ENCODE data around the gene TMEM59L. TPM values are rescaled to one million over a fixed set of nuclear protein-coding genes. Genes with fewer than 3 reads are reported as not detected.

Gene TMEM59L
- total and polyA plus RNA-seq, 2 of the 4 experiments (the other 2 are of a cell fraction) = under 0.01 to 5.9 TPM

GRCh38 chr19:18668252-18668631 lies 55.6 kb downstream of the TMEM59L start:
- H2AK9ac ChIP-seq (replicated peaks; ENCODE audit: low read depth, low read length, poor library complexity) = no peak overlapping the region
- H3K9me3 ChIP-seq (ENCODE audit: control insufficient read depth, insufficient read depth, low read length) = no peaks in the 10 kb centered on the region
- no TSS peak for BruUV-seq (replicated peaks)
- peaks cover 14% of the 10 kb centered on the region for H3K4me1 ChIP-seq (ENCODE audit: control insufficient read depth, insufficient read depth, low read length)
- dilution Hi-C loops (cut with HindIII; ENCODE audit: low sequenced_read_pairs, unreplicated experiment) = no loop called here
- H2BK120ac ChIP-seq (ENCODE audit: low read depth, low read length) = no peak overlapping the region
- H4K91ac ChIP-seq (ENCODE audit: insufficient read depth, low read depth, low read length) = no peak overlapping the region
- peaks cover 5 to 12% of the 10 kb centered on the region in 2 experiments; a peak in 2 of 4 replicates for H3K79me1 ChIP-seq (ENCODE audit: low read depth in 1 of 2, low read length in 2 of 2)
- POLR2A ChIA-PET (ENCODE audit: unreplicated experiment) = no interaction called here
- H3K9ac ChIP-seq (ENCODE audit: low read depth, low read length) = no peak overlapping the region
- H3K14ac ChIP-seq (replicated peaks; ENCODE audit: low read depth, low read length) = no peak overlapping the region
- H3K4me2 ChIP-seq (ENCODE audit: low read depth, low read length) = no peak overlapping the region
- no peak overlapping the region for H3K4me3 ChIP-seq (ENCODE audit: insufficient read depth, low read depth, low read length)
- in situ Hi-C loops (cut with MboI; ENCODE audit: low sequenced_read_pairs) = no loop called here
- H3K36me3 ChIP-seq (ENCODE audit: control insufficient read depth, insufficient read depth, low read length) = peaks cover 26% of the 10 kb centered on the region
- H4K8ac ChIP-seq (ENCODE audit: low read depth in 2 of 2, low read length in 2 of 2) = no peak overlapping the region
- H3K23ac ChIP-seq (ENCODE audit: low read depth, low read length) = no peak overlapping the region
- peaks cover 5% of the 10 kb centered on the region; the same call in 1 of the 2 replicates for H4K20me1 ChIP-seq (ENCODE audit: insufficient read depth, low read length)
- ATAC-seq (ENCODE audit: low read depth) (no peak), DNase-seq (no peak)
- intact Hi-C loops (cut with micrococcal nuclease) = no loop called here
- H2AFZ ChIP-seq (replicated peaks; ENCODE audit: low read length, poor library complexity) = no peak overlapping the region
- H3K27ac ChIP-seq (ENCODE audit: insufficient read depth, low read length) = no peak overlapping the region
- no peak overlapping the region for H2BK5ac ChIP-seq (ENCODE audit: low read depth, low read length, poor library complexity, severe bottlenecking)
- TF ChIP-seq RCOR1 (IDR thresholded peaks at IDR 0.05; ENCODE audit: insufficient replicate concordance, low read length) (no peak), CTCF (conservative IDR thresholded peaks at IDR 0.05; ENCODE audit: low read depth, low read length) (no peak), RAD21 (IDR thresholded peaks at IDR 0.05; ENCODE audit: low read length) (no peak), USF2 (IDR thresholded peaks at IDR 0.05; ENCODE audit: low read depth, low read length) (no peak), ELK1 (IDR thresholded peaks at IDR 0.05; ENCODE audit: borderline replicate concordance, low read depth, low read length) (no peak), NFE2L2 (IDR thresholded peaks at IDR 0.05; ENCODE audit: low read depth, low read length) (no peak), CEBPB (IDR thresholded peaks at IDR 0.05; ENCODE audit: low read depth, low read length) (no peak), CHD1 (IDR thresholded peaks at IDR 0.05; ENCODE audit: low read depth, low read length) (no peak), BHLHE40 (IDR thresholded peaks at IDR 0.05; ENCODE audit: low read depth, low read length) (no peak), SMC3 (IDR thresholded peaks at IDR 0.05; ENCODE audit: low read depth, low read length) (no peak), POLR2A (IDR thresholded peaks at IDR 0.05; ENCODE audit: low read depth, low read length) (no peak), MXI1 (IDR thresholded peaks at IDR 0.05; ENCODE audit: borderline replicate concordance, low read depth, low read length) (no peak), FOS (IDR thresholded peaks at IDR 0.05; ENCODE audit: low read depth, low read length) (no peak), MAZ (IDR thresholded peaks at IDR 0.05; ENCODE audit: borderline replicate concordance, low read depth, low read length) (no peak), MAFK (IDR thresholded peaks at IDR 0.05; ENCODE audit: low read depth, low read length) (no peak), RFX5 (IDR thresholded peaks at IDR 0.05; ENCODE audit: low read depth, low read length) (no peak)
- H3K56ac ChIP-seq (ENCODE audit: extremely low read depth, insufficient read depth, low read length) = no peak overlapping the region
- no peak overlapping the region for H2BK20ac ChIP-seq (ENCODE audit: low read depth, low read length)
- no peak overlapping the region for H3K4ac ChIP-seq (ENCODE audit: low read depth, low read length)
- H3K18ac ChIP-seq (ENCODE audit: low read depth, low read length) = no peak overlapping the region
- no peak overlapping the region for H2BK15ac ChIP-seq (ENCODE audit: low read depth, low read length)
- CTCF ChIA-PET = no interaction called here
- H3K9me1 ChIP-seq (ENCODE audit: insufficient read depth, low read length) = peaks cover 3% of the 10 kb centered on the region; the same call in 1 of the 2 replicates
- no peak overlapping the region for H2AK5ac ChIP-seq (ENCODE audit: low read depth, low read length)
- no peaks in the 10 kb centered on the region for H3K27me3 ChIP-seq (ENCODE audit: control insufficient read depth, insufficient read depth, low read length)
- 98% methylated on average over 37 of the region's 38 CpGs; no CpG with 5 or more reads in 1 of the 2 experiments for WGBS, 2 experiments (ENCODE audit: extremely low coverage in 2 of 2, insufficient read length in 1 of 2)
- H4K5ac ChIP-seq (ENCODE audit: low read depth, low read length) = no peak overlapping the region

All from IMR-90 (cell line).